Esophagus muscularis mucosa (tissue), 4 donors: ENCODE measurements around the gene ITGBL1. TPM values are rescaled to one million over a fixed set of nuclear protein-coding genes. Genes with fewer than 3 reads are reported as not detected.

Source experiments
- DNase-seq: peaks from one replicate; pipeline ENCODE4 v3.0.0-alpha.2; 2017; ENCODE audit errors: extremely low spot score
- H3K27ac ChIP-seq, 4 donors: fragments of 200-600 bp; sonication (generic); replicated peaks in 1 of 4; 1 replicate in 3 of 4; 2 replicates in 1 of 4; pipeline ENCODE4 v1.5.1; 2016 to 2019; ENCODE audit warnings: mild to moderate bottlenecking in 1 of 4
- H3K27me3 ChIP-seq, 4 donors: fragments of 200-600 bp; sonication (generic); one replicate each; pipeline versions ENCODE4 v1.5.1 to v1.6.0; 2016 to 2019
- H3K36me3 ChIP-seq, 4 donors: fragments of 200-600 bp; sonication (generic); one replicate each; pipeline ENCODE4 v1.5.1; 2016 to 2019
- H3K4me1 ChIP-seq, 4 donors: fragments of 200-600 bp; sonication (generic); one replicate each; pipeline ENCODE4 v1.5.1; 2016 to 2019
- H3K4me3 ChIP-seq, 4 donors: fragments of 200-600 bp; sonication (generic); 1 replicate in 2 of 4; 2 replicates in 2 of 4; pipeline ENCODE4 v1.5.1; 2016 to 2019; ENCODE audit warnings: mild to moderate bottlenecking in 4 of 4, moderate library complexity in 1 of 4
- H3K9me3 ChIP-seq, 4 donors: fragments of 200-600 bp; sonication (generic); 1 replicate in 3 of 4; 2 replicates in 1 of 4; pipeline ENCODE4 v1.5.1; 2016 to 2019
- EP300 ChIP-seq: sonication (generic); formaldehyde crosslinking; IDR thresholded peaks from one replicate; pipeline ENCODE4 v1.6.1; 2017; ENCODE audit warnings: antibody characterized with exemption
- POLR2A ChIP-seq: fragments of 450-650 bp; IDR thresholded peaks from one replicate; pipeline ENCODE4 v1.6.1; 2017; ENCODE audit warnings: antibody characterized with exemption, moderate library complexity, mild to moderate bottlenecking, low read depth
- POLR2AphosphoS5 ChIP-seq, 2 donors: sonication (generic); formaldehyde crosslinking; IDR thresholded peaks; one replicate each; pipeline ENCODE4 v1.6.1; 2017; ENCODE audit warnings: antibody characterized with exemption in 2 of 2
- WGBS: methylation state at CpG from one replicate; pipeline ENCODE4 v1.1.5; 2018; 5-methylcytosine and 5-hydroxymethylcytosine counted together
- intact Hi-C: fragments of 100-400 bp; cut with DNase I; formaldehyde crosslinking; loops from one replicate; pipeline ENCODE4 v1.15.1; 2023
- total RNA-seq, 4 donors: library from RNA; depleted of rRNA; stranded (reverse); fragments of >200 nt; gene quantifications; one replicate each; pipeline versions ENCODE4 v1.1.0 to v1.2.1, GENCODE V29; 2016
- TF ChIP-seq, protein P1 (sequence below), 3 experiments: fragments of 200-600 bp in 2 of 3; fragments of 450-650 bp in 1 of 3; sonication (generic) in 2 of 3; IDR thresholded peaks; one replicate each; pipeline ENCODE4 v1.5.1; 2017 to 2019; ENCODE audit warnings: antibody characterized with exemption in 3 of 3, mild to moderate bottlenecking in 2 of 3, moderate library complexity in 1 of 3

ITGBL1 gene, protein sequence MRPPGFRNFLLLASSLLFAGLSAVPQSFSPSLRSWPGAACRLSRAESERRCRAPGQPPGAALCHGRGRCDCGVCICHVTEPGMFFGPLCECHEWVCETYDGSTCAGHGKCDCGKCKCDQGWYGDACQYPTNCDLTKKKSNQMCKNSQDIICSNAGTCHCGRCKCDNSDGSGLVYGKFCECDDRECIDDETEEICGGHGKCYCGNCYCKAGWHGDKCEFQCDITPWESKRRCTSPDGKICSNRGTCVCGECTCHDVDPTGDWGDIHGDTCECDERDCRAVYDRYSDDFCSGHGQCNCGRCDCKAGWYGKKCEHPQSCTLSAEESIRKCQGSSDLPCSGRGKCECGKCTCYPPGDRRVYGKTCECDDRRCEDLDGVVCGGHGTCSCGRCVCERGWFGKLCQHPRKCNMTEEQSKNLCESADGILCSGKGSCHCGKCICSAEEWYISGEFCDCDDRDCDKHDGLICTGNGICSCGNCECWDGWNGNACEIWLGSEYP
- total RNA-seq, result 10 to 100 TPM in 3 of 4 donors, 1 to 10 TPM in 1; 8.3 to 20.0 (median 13.8) TPM

DNA sequence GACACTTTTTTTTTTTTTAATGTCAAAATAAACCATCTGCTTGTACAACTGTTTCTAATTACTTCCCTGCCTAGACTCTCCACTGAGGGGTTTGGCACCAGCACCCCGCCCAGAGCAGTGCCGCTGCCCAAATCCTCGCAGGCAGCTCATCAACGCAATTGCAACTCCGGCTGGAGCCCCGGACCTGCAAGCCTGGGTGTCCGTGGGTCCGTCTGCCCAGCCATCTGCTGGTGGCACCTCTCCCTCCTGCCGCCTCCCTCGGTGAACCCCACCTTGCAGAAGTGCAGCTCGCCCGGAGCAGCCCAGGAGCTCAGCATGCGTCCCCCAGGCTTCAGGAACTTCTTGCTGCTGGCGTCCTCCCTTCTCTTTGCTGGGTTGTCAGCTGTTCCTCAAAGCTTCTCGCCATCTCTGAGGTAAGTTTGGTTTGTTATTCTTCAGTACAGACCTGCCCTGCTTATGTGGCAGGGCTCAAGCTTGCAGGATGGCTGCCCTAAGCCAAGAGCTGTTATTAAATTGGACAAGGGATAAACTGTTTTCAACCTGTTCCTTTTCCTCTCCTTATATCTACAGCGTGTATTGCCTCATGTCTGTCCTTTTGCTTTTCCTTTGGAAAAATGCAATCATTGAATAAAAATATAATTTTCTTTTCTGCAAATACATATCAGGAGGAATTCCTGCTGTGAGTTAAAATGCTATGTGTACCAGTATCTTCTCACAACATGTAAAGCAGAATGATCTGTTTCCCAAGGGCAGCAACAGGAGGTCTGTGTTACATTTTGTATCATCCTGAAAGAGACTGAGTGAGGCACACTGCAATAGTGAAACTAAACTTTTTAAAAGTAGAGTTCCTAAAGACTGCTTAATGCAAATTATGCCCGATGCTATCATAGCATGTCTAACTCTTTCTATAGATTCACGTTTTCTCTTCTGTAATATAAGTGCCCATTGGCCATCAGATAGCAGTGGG is at the start of gene ITGBL1:
TSS of gene ITGBL1 (plus strand) at position 157 of the 967 bp plus-strand sequence. CDS start at position 316, 159 bp downstream.
- H3K36me3 ChIP-seq, result no peaks in the 10 kb centered on the region
- intact Hi-C loops, result no loop called here
- H3K9me3 ChIP-seq, result no peaks in the 10 kb centered on the region
- H3K27me3 ChIP-seq, result peaks cover 0 to 12% (median 0%) of the 10 kb centered on the region in 4 donors
- H3K27ac ChIP-seq, result peak within 1 kb of the TSS in 3 of 4 donors; percentile 4 to 27 (median 23)
- TF ChIP-seq POLR2AphosphoS5 (IDR thresholded peaks at IDR 0.05) (no peak), POLR2A (no peak)
- peaks cover 0 to 19% (median 12%) of the 10 kb centered on the region in 4 donors for H3K4me1 ChIP-seq
- H3K4me3 ChIP-seq, result peak within 1 kb of the TSS; percentile 49 to 58 (median 51)
- 38% methylated on average over 18 of the region's 18 CpGs for WGBS
- no peak for DNase-seq

DNA sequence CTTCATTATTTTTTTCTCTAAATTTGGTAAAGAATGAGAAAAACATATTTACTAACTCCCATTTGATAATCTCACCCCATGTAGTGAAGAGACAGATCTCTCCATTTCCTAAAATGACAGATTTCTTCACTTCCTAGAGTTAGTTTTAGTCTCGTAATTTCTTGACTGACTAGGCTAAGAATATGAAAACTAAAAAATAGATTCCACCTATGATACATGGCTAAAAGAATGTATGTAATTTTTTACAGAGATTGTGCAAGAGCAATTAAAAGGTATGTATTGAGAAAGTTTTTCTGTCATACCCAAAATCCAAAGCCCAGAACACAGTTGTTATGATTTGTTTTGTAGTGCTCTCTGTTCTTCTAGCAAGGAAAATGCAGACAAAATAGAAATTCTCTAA is 45.7 kb upstream of the ITGBL1 start:
- Histone ChIP-seq H3K4me3 (no peak overlapping the region), H3K9me3 (no peaks in the 10 kb centered on the region), H3K4me1 (no peaks in the 10 kb centered on the region), H3K27ac (no peak overlapping the region), H3K36me3 (no peaks in the 10 kb centered on the region), H3K27me3 (no peaks in the 10 kb centered on the region)
- intact Hi-C loops, result no loop called here
- no peak for DNase-seq
- 78% methylated on average over 1 of the region's 1 CpG for WGBS
- TF ChIP-seq, protein P1, sequence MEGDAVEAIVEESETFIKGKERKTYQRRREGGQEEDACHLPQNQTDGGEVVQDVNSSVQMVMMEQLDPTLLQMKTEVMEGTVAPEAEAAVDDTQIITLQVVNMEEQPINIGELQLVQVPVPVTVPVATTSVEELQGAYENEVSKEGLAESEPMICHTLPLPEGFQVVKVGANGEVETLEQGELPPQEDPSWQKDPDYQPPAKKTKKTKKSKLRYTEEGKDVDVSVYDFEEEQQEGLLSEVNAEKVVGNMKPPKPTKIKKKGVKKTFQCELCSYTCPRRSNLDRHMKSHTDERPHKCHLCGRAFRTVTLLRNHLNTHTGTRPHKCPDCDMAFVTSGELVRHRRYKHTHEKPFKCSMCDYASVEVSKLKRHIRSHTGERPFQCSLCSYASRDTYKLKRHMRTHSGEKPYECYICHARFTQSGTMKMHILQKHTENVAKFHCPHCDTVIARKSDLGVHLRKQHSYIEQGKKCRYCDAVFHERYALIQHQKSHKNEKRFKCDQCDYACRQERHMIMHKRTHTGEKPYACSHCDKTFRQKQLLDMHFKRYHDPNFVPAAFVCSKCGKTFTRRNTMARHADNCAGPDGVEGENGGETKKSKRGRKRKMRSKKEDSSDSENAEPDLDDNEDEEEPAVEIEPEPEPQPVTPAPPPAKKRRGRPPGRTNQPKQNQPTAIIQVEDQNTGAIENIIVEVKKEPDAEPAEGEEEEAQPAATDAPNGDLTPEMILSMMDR (IDR thresholded peaks at IDR 0.05), result no peak
- TF ChIP-seq EP300, result no peak
- TF ChIP-seq POLR2AphosphoS5 (IDR thresholded peaks at IDR 0.05), result no peak
- no peak for TF ChIP-seq POLR2A

DNA sequence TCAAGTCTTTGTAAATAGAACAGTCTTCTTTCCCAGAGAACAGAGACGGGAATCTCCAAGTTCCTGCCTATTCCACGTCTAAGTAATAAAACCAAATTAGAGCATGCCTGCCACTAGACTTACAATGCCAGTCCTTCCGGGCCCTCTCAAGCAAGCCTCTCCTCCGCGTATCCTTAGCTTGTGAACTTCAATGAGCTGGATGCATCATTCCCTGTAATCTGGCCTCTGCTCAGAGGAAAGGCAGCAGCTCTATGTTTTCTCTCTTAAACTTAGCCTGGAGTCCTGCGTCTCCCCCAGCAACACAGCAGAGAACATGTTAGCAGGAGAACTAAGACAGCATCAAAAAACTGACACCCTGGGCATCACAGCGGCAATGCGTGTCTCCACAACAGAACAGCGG is 44.3 kb upstream of the ITGBL1 start:
- intact Hi-C loops, result no loop called here
- TF ChIP-seq POLR2AphosphoS5 (IDR thresholded peaks at IDR 0.05) (no peak), EP300 (no peak), POLR2A (no peak)
- TF ChIP-seq, protein P1 (IDR thresholded peaks at IDR 0.05), result no peak
- 83% methylated on average over 9 of the region's 9 CpGs for WGBS

DNA sequence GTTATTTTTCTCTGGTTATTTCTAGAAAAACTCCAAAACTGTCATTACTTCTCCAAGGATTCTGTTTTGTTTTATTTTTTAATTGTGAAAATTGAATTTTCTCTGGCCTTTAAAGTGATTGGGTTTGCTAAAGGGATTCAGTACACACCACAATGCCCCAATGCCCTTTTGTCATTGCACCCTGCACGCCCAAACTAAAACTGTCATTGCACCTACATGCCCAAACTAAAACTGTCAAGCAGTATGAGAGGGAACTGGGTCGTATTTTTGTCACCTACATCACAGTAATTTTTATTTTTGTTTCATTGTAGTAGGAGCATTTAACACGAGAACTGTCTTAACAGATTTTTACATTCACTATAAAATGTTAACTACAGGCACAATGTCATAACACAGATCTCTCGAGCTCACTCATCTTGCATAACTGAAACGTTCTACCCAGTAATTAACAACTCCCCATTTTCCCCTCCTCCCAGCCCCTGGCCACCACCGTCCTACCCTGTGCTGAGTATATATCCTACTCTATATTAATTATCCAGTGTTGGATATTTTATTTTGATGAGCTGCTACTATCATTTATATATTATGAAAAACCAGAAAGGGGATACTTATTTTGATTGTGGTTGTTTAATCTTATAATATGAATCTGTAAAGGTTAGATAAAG is 43.4 kb upstream of the ITGBL1 start:
- Histone ChIP-seq H3K9me3 (no peaks in the 10 kb centered on the region), H3K27me3 (peaks cover 0 to 10% (median 0%) of the 10 kb centered on the region in 4 donors), H3K4me1 (no peaks in the 10 kb centered on the region), H3K36me3 (no peaks in the 10 kb centered on the region), H3K27ac (no peak overlapping the region), H3K4me3 (no peak overlapping the region)
- WGBS, result 68% methylated on average over 6 of the region's 6 CpGs
- intact Hi-C loops, result no loop called here
- TF ChIP-seq POLR2AphosphoS5 (IDR thresholded peaks at IDR 0.05), result no peak
- TF ChIP-seq, protein P1 (IDR thresholded peaks at IDR 0.05), result no peak
- TF ChIP-seq POLR2A, result no peak
- TF ChIP-seq EP300, result no peak
- peak; percentile 70 for DNase-seq

More for the DNA sequence above, 44.3 kb upstream of the ITGBL1 start:
- Histone ChIP-seq H3K4me3 (no peak overlapping the region), H3K36me3 (no peaks in the 10 kb centered on the region), H3K27ac (no peak overlapping the region), H3K27me3 (peaks cover 0 to 4% (median 0%) of the 10 kb centered on the region in 4 donors), H3K9me3 (no peaks in the 10 kb centered on the region), H3K4me1 (no peaks in the 10 kb centered on the region)
- DNase-seq, result peak; percentile 74
